OCI-LY1 (cell line): Measurements from ENCODE around the gene CCNC.
"Not testable (repeated sequence)": the region's sequence is repeated elsewhere in the genome, so short reads cannot be mapped to it uniquely, and the experiment has no call there.

Experiments
- H2AFZ ChIP-seq: fragments of 200-600 bp; sonication (generic), shearing (Covaris generic); 2 replicates; pipeline ENCODE4 v1.6.0; 2014; ENCODE audit warnings: antibody characterized with exemption, mild to moderate bottlenecking, low read length
- H3F3A ChIP-seq: fragments of 200-600 bp; sonication (generic), shearing (Covaris generic); 2 replicates; pipeline ENCODE4 v1.6.0; 2014; ENCODE audit warnings: mild to moderate bottlenecking, antibody characterized with exemption, low read length, moderate library complexity; ENCODE audit not compliant: insufficient read depth
- H3K27ac ChIP-seq: fragments of 200-600 bp; sonication (generic); 2 replicates; pipeline ENCODE4 v1.5.1; 2014; ENCODE audit warnings: low read length, mixed run types, mild to moderate bottlenecking, low read depth; ENCODE audit not compliant: poor library complexity, severe bottlenecking
- H3K27me3 ChIP-seq: fragments of 200-600 bp; sonication (generic); 2 replicates; pipeline ENCODE4 v1.6.0; 2014; ENCODE audit warnings: antibody characterized with exemption, mild to moderate bottlenecking, low read length, moderate library complexity; ENCODE audit not compliant: insufficient read depth
- H3K36me3 ChIP-seq: fragments of 200-600 bp; sonication (generic); 2 replicates; pipeline ENCODE4 v1.6.1; 2014; ENCODE audit warnings: mild to moderate bottlenecking, antibody characterized with exemption, low read length, moderate library complexity, mixed read lengths; ENCODE audit not compliant: insufficient read depth
- H3K4me1 ChIP-seq: fragments of 200-600 bp; sonication (generic); 2 replicates; pipeline ENCODE4 v1.5.1; 2014; ENCODE audit warnings: mild to moderate bottlenecking, low read length, moderate library complexity; ENCODE audit not compliant: insufficient read depth, severe bottlenecking
- H3K4me2 ChIP-seq: fragments of 200-600 bp; sonication (generic), shearing (Covaris generic); 2 replicates; pipeline ENCODE4 v1.6.1; 2014; ENCODE audit warnings: low read length
- H3K4me3 ChIP-seq: fragments of 200-600 bp; sonication (generic); 2 replicates; pipeline ENCODE4 v1.5.1; 2014; ENCODE audit warnings: low read length, low read depth, mild to moderate bottlenecking, mixed read lengths; ENCODE audit not compliant: poor library complexity, severe bottlenecking
- H3K79me2 ChIP-seq: fragments of 200-600 bp; shearing (Covaris generic); 2 replicates; pipeline ENCODE4 v1.6.1; 2016; ENCODE audit warnings: mixed run types, low read length, mixed read lengths; ENCODE audit not compliant: insufficient read depth
- H3K9ac ChIP-seq: fragments of 200-600 bp; sonication (generic), shearing (Covaris generic); 2 replicates; pipeline ENCODE4 v1.6.1; 2014; ENCODE audit warnings: mild to moderate bottlenecking, low read length, mixed read lengths
- H3K9me2 ChIP-seq: fragments of 200-600 bp; sonication (generic), shearing (Covaris generic); 2 replicates; pipeline ENCODE4 v1.6.1; 2014; ENCODE audit warnings: low read depth, mild to moderate bottlenecking, low read length, mixed read lengths
- H3K9me3 ChIP-seq: fragments of 200-600 bp; shearing (Covaris generic); 2 replicates; pipeline ENCODE4 v1.6.1; 2014; ENCODE audit warnings: low read length, mixed read lengths
- H4K20me1 ChIP-seq: fragments of 200-600 bp; sonication (generic), shearing (Covaris generic); 2 replicates; pipeline ENCODE4 v1.6.0; 2016; ENCODE audit warnings: mild to moderate bottlenecking, low read length; ENCODE audit not compliant: insufficient read depth
- EZH2 ChIP-seq: fragments of 200-600 bp; sonication (generic), shearing (Covaris generic); IDR thresholded peaks from 2 replicates; pipeline ENCODE4 v1.8.0; 2017; ENCODE audit warnings: borderline replicate concordance, mixed run types, mild to moderate bottlenecking, antibody characterized with exemption, low read length, moderate library complexity, mixed read lengths
- TF ChIP-seq, protein P1 (sequence below): fragments of 200-600 bp; sonication (generic), shearing (Covaris generic); IDR thresholded peaks from 2 replicates; pipeline ENCODE4 v1.5.1; 2017; ENCODE audit warnings: mild to moderate bottlenecking, antibody characterized with exemption, low read length, moderate library complexity, mixed read lengths

CCNC gene

DNA sequence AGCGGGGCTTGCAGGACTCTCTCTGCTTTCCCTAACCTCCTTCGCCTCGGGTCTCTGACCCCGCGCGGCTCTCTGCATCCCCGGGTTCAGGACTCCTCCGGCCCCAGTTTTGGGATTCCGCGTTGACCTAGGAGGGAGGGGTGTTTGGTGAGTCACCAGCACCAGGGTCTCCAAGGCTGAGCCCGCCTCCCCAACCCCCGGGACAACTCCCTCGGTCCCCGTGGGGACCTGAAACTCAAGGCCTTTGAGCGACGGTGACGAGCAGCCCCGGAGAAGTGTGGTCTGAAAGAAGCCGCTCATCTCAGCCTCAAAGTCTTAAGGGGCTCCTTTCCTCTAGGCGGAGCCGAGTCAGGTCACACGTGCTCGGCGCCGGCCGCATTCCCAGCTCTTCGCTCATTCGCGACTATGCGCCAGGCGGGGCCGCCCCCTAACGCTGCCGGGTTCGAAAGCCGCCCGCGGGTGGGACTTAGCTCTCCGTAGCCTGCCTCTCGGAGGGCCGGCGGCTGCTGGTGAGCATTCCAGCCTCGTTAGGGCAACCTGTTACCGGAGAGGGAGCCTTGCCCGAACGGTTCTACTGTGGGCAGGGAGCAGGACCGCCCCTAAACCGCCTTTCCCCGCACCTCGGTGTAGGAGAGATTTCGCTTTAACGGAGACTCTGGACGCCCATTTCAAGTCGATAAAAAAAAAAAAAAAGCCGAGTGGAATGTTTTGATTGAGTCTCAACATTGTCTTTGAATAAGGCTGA, 35.1 kb upstream of the CCNC start:
- no peak for TF ChIP-seq EZH2
- TF ChIP-seq, protein P1, sequence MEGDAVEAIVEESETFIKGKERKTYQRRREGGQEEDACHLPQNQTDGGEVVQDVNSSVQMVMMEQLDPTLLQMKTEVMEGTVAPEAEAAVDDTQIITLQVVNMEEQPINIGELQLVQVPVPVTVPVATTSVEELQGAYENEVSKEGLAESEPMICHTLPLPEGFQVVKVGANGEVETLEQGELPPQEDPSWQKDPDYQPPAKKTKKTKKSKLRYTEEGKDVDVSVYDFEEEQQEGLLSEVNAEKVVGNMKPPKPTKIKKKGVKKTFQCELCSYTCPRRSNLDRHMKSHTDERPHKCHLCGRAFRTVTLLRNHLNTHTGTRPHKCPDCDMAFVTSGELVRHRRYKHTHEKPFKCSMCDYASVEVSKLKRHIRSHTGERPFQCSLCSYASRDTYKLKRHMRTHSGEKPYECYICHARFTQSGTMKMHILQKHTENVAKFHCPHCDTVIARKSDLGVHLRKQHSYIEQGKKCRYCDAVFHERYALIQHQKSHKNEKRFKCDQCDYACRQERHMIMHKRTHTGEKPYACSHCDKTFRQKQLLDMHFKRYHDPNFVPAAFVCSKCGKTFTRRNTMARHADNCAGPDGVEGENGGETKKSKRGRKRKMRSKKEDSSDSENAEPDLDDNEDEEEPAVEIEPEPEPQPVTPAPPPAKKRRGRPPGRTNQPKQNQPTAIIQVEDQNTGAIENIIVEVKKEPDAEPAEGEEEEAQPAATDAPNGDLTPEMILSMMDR = no peak

GRCh38 chr6:99602520-99603420, 34.3 kb upstream of the CCNC start:
- Histone ChIP-seq H3K36me3 (no peaks in the 10 kb centered on the region), H3K79me2 (no peaks in the 10 kb centered on the region), H3F3A (no peaks in the 10 kb centered on the region), H3K9ac (no peak overlapping the region), H4K20me1 (no peaks in the 10 kb centered on the region), H3K27ac (no peak overlapping the region), H3K4me2 (no peak overlapping the region), H3K4me3 (no peak overlapping the region), H2AFZ (no peak overlapping the region), H3K9me3 (no peaks in the 10 kb centered on the region), H3K9me2 (no peaks in the 10 kb centered on the region), H3K4me1 (no peaks in the 10 kb centered on the region), H3K27me3 (no peaks in the 10 kb centered on the region)
- TF ChIP-seq, protein P1 = no peak
- no peak for TF ChIP-seq EZH2

More for the DNA sequence above, 35.1 kb upstream of the CCNC start:
- Histone ChIP-seq H3K4me2 (no peak overlapping the region), H3K4me1 (no peaks in the 10 kb centered on the region), H3F3A (no peaks in the 10 kb centered on the region), H2AFZ (no peak overlapping the region), H3K9me3 (no peaks in the 10 kb centered on the region), H3K79me2 (no peaks in the 10 kb centered on the region), H3K9ac (no peak overlapping the region), H4K20me1 (no peaks in the 10 kb centered on the region), H3K27me3 (no peaks in the 10 kb centered on the region), H3K4me3 (no peak overlapping the region), H3K27ac (no peak overlapping the region), H3K36me3 (no peaks in the 10 kb centered on the region), H3K9me2 (no peaks in the 10 kb centered on the region)

GRCh38 chr6:99594696-99595095, 26.2 kb upstream of the CCNC start:
- H3K36me3 ChIP-seq, H3K27me3 ChIP-seq, H3K9ac ChIP-seq, H2AFZ ChIP-seq, H3K4me2 ChIP-seq, H3K4me1 ChIP-seq, H3K9me2 ChIP-seq, H3K79me2 ChIP-seq, H3K9me3 ChIP-seq, H3F3A ChIP-seq, H3K4me3 ChIP-seq, H3K27ac ChIP-seq, H4K20me1 ChIP-seq: not testable (repeated sequence)
